ENCODE results near the gene UBAP2L.
A peak's percentile ranks its signal among the peaks of the same experiment; 100 is the strongest.
"Not testable (repeated sequence)": the region's sequence is repeated elsewhere in the genome, so short reads cannot be mapped to it uniquely, and the experiment has no call there.

The UBAP2L gene

DNA sequence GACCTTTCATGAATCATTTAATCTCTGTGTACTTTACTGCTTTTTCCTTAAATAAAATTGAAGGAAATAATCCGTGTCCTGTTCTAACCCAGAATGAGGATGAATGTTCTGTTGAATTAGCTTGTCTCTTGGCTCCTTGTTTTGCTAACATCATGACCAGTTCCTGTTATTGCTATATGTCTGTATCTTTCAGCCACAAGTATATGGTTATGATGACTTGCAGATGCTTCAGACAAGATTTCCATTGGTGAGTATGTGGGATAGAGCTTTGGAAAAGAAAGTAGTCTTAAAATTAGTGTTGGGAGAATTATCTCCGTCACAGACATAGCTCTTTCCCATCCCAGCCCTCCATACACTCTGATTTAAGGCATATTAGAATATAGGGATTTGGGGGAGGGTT lies 38.0 kb downstream of the UBAP2L start:
- no peak for DNase-seq

GRCh38 chr1:154260127-154260526 lies 39.4 kb downstream of the UBAP2L start:
- DNase-seq = no peak

GRCh38 chr1:154263465-154264332 lies 42.9 kb downstream of the UBAP2L start:
- DNase-seq = no peak

- no peak for DNase-seq
Observed at GRCh38 chr1:154264454-154264853, 43.7 kb downstream of the UBAP2L start.

- no peak for DNase-seq
Observed at GRCh38 chr1:154265586-154265985, 44.8 kb downstream of the UBAP2L start.

DNA sequence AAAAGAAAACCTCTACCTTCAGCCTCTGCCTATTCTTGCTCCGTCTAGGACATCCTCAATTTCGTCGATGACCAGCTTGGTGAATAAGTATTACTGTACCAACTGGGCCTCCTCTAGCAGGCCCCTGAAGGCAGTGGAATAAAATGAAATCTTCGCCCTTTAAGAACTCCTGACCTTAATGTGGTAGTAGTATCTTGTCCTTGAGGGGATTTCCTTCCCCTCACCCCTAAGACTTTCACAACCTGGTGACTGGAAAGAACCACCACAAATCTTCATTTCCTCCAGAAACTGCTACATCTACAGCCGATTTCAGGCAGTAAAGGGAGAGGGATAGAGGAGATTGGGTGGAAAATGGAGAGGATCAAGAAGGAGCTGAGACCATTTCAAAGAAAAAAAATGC lies 50.1 kb downstream of the UBAP2L start:
- no peak for DNase-seq

- peak; percentile 96 for DNase-seq
Observed at GRCh38 chr1:154272217-154272998, 51.7 kb downstream of the UBAP2L start, which contains the start of gene HAX1. TSS of gene HAX1 (plus strand) at chr1:154272629. CDS start at chr1:154272724, 95 bp downstream.

DNA sequence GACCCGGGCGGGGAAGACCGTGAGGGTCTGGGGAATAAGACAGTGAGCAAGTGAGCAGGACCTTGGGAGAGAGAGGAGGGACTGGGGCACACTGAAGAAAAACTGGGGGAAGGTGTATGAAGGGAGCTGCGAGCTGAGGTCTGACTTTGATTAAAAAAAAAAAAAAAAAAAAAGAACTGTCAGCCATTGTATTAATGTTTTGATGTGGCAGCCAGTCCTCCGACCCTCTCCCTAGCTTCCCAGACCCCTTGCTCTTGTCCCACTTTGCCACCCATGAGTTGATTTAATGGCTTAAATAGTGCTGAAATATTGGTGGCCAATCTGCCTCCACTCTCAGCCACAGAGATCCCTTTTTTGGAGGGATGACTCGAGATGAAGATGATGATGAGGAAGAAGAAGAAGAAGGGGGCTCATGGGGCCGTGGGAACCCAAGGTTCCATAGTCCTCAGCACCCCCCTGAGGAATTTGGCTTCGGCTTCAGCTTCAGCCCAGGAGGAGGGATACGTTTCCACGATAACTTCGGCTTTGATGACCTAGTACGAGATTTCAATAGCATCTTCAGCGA lies 52.3 kb downstream of the UBAP2L start:
- DNase-seq = no peak

DNA sequence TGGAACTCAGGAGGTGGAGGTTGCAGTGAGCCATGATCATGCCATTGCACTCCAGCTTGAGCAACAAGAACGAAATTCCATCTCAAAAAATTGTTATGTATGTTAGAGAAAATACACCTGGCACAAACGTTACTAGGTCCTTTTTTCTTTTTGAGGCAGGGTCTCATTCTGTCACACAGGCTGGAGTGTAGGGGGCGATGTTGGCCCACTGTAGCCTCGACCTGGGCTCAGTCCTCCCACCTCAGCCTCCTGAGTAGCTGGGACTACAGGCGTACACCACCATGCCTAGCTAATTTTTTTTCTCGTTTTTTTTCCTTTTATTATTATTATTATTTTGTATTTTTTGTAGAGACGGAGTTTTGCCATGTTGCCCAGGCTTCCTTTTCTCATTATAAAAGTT lies 56.0 kb downstream of the UBAP2L start:
- DNase-seq = no peak

DNA sequence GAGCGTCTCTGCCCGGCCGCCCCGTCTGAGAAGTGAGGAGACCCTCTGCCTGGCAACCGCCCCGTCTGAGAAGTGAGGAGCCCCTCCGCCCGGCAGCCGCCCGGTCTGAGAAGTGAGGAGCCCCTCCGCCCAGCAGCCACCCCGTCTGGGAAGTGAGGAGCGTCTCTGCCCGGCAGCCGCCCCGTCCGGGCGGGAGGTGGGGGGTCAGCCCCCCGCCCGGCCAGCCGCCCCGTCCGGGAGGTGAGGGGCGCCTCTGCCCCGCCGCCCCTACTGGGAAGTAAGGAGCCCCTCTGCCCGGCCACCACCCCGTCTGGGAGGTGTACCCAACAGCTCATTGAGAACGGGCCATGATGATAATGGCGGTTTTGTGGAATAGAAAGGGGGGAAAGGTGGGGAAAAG lies 66.8 kb downstream of the UBAP2L start:
- DNase-seq = not testable (repeated sequence)

DNA sequence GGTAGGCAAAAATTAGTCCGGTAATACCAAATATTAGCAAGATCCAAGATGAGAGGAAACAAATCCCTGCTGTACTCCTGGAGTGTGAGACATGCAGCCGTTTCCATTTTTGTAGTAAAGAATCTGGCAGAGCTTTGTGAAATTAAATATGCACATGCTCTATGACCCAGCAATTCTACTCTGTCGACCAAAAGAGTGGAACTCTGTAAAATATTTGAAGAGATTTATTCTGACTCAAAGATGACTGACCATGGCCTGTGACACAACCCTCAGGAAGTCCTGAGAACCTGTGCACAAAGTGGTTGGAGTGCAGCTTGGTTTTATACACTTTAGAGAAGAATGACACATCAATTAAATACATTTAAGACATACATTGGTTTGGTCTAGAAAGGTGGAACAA lies 67.9 kb downstream of the UBAP2L start:
- no peak for DNase-seq

DNA sequence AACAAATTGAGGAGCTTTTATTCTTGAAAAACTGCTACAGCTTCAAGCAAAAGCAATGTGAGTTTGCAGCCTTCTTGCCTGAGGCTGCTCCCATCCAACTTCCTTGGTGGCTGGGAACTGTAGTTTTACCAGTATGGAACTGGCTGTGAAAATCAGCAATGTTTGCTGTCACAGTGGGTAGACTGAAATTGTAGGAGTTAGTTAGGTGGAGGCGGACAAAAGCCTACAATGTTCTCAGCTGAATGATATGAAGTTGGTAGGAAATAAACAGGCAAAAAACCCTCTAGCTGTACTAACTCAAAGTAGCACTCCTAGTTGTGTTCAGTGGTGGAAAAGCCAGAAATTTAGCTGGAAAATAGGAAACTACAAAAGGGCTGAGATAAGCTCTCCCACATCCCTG lies 70.2 kb downstream of the UBAP2L start:
- no peak for DNase-seq

- DNase-seq = no peak
Observed at GRCh38 chr1:154295408-154296235, 74.9 kb downstream of the UBAP2L start.

DNA sequence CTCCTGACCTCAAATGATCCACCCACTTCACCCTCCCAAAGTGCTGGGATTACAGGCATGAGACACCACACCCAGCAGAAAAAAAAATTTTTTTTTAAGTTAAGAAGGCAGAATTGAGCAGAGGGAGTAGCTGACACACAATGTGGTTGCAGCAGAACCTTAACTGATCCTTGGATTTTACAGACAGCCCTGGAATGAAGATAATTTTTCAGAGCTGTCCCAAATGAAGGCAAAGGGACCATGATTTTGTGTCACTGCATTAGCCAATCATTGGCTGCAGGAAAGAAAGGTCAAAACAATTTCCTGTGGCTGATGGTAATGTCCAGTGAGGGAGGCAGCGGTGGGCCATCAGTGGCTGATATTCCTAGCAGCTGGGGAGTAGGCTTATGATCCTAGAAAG lies 80.8 kb downstream of the UBAP2L start:
- no peak for DNase-seq

GRCh38 chr1:154304664-154305337 lies 84.0 kb downstream of the UBAP2L start:
- no peak for DNase-seq

- DNase-seq = no peak
Observed at GRCh38 chr1:154306151-154306550, 85.4 kb downstream of the UBAP2L start.

DNA sequence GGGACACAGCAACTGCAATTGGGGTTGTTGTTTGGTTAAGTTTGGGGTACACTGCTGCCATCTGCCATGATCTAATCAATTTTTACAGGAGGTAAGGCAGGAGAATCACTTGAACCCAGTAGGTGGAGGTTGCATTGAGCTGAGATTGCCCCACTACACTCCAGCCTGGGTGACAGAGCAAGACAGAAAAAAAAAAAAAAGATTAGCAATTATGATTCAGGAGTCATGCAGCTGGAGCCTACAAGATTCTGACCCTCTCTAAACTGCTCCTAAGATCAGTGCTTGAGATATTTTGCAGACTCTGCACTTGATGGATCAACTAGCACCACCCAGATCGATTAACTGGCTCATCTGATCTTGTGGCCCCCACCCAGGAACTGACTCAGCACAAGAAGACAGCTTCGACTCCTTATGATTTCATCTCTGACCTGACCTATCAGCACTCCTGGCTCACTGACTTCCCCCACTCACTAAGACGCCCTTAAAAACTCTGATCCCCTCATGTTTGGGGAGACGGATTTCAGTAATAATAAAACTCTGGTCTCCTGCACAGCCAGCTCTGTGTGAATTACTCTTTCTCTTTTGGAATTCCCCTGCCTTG lies 87.0 kb downstream of the UBAP2L start:
- DNase-seq = not testable (repeated sequence)

DNA sequence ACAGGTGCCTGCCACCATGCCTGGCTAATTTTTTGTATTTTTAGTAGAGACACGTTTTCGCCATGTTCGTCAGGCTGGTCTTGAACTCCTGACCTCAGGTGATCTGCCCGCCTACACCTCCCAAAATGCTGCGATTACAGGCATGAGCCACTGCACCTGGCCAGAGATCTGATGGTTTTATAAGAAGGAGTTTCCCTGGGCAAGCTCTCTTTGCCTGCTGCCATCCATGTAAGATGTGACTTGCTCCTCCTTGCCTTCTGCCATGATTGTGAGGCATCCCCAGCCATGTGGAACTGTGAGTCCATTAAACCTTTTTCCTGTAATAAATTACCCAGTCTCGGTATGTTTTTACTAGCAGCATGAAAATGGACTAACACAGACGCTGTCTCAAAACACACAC lies 88.4 kb downstream of the UBAP2L start:
- DNase-seq = not testable (repeated sequence)

DNA sequence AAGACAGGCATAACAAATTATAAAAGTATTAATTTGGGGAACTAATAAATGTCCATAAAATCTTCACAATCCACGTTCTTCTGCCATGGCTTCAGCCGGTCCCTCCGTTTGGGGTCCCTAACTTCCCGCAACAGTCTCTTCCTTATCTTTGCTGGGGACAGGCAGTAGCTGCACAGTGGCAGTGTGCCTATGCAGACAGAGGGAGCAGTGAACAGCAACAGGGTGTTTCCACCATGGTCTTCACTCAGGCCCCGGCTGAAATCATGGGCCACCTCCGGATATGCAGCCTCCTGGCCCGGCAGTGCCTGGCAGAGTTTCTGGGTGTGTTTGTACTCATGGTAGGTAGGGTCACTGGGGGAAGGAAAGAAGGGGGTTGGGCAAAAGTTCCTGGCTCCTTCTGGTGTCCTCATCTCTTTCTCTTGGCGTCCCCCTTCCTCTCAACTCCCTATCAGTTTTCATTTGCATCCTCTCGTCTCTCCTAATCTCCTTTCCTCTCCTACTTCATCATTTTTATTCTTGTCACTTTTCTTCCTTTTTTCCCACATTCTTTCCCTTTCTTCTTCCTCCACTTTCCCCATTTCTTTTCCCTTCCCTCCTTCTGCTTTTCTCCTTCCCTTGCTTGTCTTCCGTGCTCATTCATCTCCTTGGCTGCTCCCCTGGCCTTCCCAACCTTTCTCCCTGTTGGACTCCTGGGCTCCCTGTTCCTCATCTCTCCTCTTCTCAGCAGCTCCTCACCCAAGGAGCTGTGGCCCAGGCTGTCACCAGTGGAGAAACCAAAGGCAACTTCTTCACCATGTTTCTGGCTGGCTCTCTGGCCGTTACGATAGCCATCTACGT lies 91.7 kb downstream of the UBAP2L start:
- DNase-seq = not testable (repeated sequence)

DNA sequence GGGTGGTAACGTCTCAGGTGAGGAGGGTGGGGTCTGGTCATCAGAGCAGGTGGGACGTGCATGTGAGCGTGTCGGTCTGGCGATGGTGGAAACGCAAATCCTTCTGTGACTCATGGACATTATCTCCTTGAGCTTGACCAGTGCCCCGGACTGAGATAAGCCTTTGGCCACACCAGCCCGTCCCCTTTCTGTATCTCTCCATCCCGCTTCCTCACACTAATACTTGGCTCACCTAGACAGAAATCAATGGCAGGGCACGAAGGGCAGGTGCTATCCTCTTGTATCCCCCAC lies 92.3 kb downstream of the UBAP2L start:
- DNase-seq = no peak

DNA sequence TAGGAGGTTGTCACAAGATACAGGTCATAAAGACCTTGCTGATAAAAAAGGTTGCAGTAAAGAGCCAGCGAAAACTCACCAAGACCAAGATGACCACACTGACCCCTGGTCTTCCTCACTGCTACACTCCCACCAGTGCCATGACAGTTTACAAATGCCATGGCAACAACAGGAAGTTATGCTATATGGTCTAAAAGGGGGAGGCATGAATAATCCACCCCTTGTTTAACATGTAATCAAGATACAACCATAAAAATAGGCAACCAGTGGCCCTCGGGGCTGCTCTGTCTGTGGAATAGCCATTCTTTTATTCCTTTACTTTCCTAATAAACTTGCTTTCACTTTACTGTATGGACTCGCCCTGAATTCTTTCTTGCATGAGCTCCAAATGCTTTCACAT lies 93.5 kb downstream of the UBAP2L start:
- not testable (repeated sequence) for DNase-seq
